ENCODE data around the gene PNPLA5. TPM values are rescaled to one million over a fixed set of nuclear protein-coding genes. Genes with fewer than 3 reads are reported as not detected.

Gene PNPLA5
- polyA plus RNA-seq, 1 experiment = not detected

- CTCF ChIA-PET = interaction anchor here (0.6 to 13.0 kb wide), 29 partner anchors 9 to 742 kb away, joined by 3 to 178 read pairs (median 5); partner anchors contain the start of genes EFCAB6, SAMM50 and SULT4A1
- Histone ChIP-seq H3K4me3 (ENCODE audit: low read depth, low read length) (no peak overlapping the region), H3K27me3 (ENCODE audit: control insufficient read depth, insufficient read depth, low read length) (peaks cover 11% of the 10 kb centered on the region), H3K36me3 (ENCODE audit: control insufficient read depth, insufficient read depth, low read length) (no peaks in the 10 kb centered on the region)
- no peak for DNase-seq (ENCODE audit: low read depth)
- POLR2A ChIA-PET = no interaction called here
- TF ChIP-seq CTCF (IDR thresholded peaks at IDR 0.05; ENCODE audit: insufficient read depth, low read depth, low read length) = peak; percentile 93
These were observed 7.1 kb downstream of the PNPLA5 start for GRCh38 chr22:43884600-43885318.

- DNase-seq (ENCODE audit: low read depth) = no peak
- Histone ChIP-seq H3K4me3 (ENCODE audit: low read depth, low read length) (no peak overlapping the region), H3K27me3 (ENCODE audit: control insufficient read depth, insufficient read depth, low read length) (peaks cover 12% of the 10 kb centered on the region), H3K36me3 (ENCODE audit: control insufficient read depth, insufficient read depth, low read length) (no peaks in the 10 kb centered on the region)
- POLR2A ChIA-PET = no interaction called here
- CTCF ChIA-PET = interaction anchor here (1.0 to 13.0 kb wide), 20 partner anchors 8 to 742 kb away, joined by 3 to 178 read pairs (median 7); partner anchors contain the start of gene SAMM50
- no peak for TF ChIP-seq CTCF (IDR thresholded peaks at IDR 0.05; ENCODE audit: insufficient read depth, low read depth, low read length)
These were observed 7.9 kb downstream of the PNPLA5 start for GRCh38 chr22:43883719-43884415.

DNA sequence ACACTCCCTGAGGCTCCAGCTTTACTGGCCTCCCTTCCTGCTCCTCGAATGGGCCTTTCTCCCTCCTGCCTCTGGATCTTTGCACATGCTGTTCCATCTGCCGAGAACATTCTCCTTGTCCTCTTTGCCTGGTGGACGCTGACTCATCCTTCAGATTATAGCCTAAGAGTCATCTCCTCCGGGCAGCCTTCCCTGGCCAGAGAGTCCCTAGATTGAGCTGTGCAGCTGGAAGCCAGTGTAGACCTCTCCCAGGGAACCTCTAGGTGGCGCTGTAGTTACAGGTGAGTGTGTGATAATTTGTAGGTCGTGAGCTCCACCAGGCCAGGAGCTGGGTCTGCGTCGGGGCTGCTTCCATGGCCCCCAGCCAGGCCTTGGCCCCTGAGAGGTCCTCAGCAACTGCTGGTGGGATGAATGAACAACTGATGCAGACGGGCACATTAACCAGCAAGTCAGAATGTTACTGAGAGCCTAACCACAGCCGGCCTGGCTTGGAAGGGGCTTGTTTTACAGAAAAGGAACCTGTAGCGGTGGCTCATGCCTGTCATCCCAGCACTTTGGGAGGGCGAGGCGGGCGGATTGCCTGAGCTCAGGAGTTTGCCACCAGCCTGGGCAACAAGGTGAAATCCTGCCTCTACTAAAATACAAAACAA is 8.7 kb downstream of the PNPLA5 start:
- POLR2A ChIA-PET = no interaction called here
- Histone ChIP-seq H3K27me3 (ENCODE audit: control insufficient read depth, insufficient read depth, low read length) (peaks cover 12% of the 10 kb centered on the region), H3K4me3 (ENCODE audit: low read depth, low read length) (no peak overlapping the region), H3K36me3 (ENCODE audit: control insufficient read depth, insufficient read depth, low read length) (no peaks in the 10 kb centered on the region)
- TF ChIP-seq CTCF (IDR thresholded peaks at IDR 0.05; ENCODE audit: insufficient read depth, low read depth, low read length) = peak; percentile 66
- CTCF ChIA-PET = interaction anchor here (0.7 to 13.0 kb wide), 17 partner anchors 8 to 742 kb away, joined by 3 to 178 read pairs (median 6); partner anchors contain the start of genes PNPLA3, PNPLA5 and SAMM50
- DNase-seq (ENCODE audit: low read depth) = no peak

- no peak for DNase-seq (ENCODE audit: low read depth)
- TF ChIP-seq CTCF (IDR thresholded peaks at IDR 0.05; ENCODE audit: insufficient read depth, low read depth, low read length) = no peak
These were observed 9.6 kb downstream of the PNPLA5 start for GRCh38 chr22:43882122-43882767.

More at GRCh38 chr22:43882122-43882767, 9.6 kb downstream of the PNPLA5 start:
- Histone ChIP-seq H3K36me3 (ENCODE audit: control insufficient read depth, insufficient read depth, low read length) (no peaks in the 10 kb centered on the region), H3K4me3 (ENCODE audit: low read depth, low read length) (no peak overlapping the region), H3K27me3 (ENCODE audit: control insufficient read depth, insufficient read depth, low read length) (peaks cover 11% of the 10 kb centered on the region)
- ChIA-PET POLR2A (no interaction called here), CTCF (interaction anchor here (0.7 to 13.0 kb wide), 15 partner anchors 9 to 73 kb away, joined by 3 to 178 read pairs (median 6); partner anchors contain the start of genes PNPLA3, PNPLA5 and SAMM50)
